ENCODE results near the gene NCR2. TPM values are rescaled to one million over a fixed set of nuclear protein-coding genes. Genes with fewer than 3 reads are reported as not detected.

The NCR2 gene
- total RNA-seq, 1 donor from 2014 or later, result not detected

DNA sequence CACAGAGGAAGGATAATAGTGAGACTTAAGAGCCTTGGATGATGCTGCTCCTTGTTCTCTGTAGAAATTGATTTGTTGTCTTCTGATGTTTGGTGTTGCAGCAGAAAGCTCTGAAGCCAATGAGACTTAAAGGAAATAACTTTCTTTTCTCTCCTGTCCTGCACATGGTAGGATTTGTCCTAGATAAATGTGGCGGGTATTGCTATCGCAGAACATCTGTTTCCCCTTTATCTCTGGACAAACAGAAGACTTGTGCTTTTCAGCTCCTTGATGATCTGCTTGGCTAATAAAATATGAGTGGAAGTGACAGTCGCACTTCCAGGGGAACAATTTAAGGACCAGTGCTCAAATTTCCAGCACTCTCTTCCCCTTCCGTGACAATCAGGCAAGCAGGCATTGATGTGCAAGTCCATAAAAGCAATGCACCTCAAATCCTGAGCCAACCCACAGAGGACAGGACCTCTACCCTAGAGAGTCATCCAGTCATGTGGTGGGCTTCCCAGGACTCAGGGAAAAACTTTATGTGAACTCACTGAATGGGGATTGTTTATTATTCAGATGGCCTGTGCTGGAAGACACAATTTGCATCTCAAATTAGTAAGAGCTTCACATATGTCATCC, 9.9 kb upstream of the NCR2 start:
- no peak for DNase-seq (ENCODE audit: low spot score)
- intact Hi-C loops (cut with DNase I), result no loop called here
- ATAC-seq, result no peak

DNA sequence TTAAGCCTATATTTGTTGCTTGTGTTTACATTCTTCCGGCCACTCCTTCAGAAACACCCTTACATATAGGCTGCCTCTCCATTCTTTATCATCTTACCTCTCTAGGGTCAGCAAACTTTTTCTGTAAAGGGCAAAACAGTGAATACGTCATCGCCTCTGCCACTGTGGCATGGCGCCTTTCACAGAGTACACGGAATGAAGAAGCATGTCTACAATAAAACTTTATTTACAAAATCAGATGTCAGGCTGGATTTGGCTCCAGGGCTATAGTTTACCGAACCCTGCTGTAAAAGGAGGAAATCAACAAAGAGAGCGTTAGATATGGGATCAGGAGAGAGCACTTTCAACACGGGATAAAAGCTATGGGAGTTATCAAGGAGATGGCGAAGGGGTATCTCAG, 9.3 kb upstream of the NCR2 start:
- intact Hi-C loops (cut with DNase I), result no loop called here
- DNase-seq (ENCODE audit: low spot score), result no peak
- no peak for ATAC-seq

DNA sequence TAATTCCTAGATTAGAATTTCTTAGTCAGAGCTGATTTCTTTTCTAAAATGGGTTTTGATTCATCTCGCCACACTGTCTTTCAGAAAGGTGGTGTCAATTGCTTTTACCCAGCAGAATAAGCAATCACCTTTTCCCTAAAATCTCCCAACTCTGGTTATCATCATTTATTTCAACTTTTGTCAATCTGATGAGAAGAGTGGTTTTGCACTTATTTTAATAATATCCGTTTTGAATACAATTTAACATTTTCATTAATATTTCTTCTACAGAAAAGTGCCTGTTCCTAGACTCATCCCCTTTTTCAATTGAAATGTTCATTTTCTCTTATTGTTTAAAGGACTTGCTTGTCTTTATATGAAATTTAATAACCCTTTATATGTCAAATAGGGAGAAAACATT, 8.2 kb upstream of the NCR2 start:
- intact Hi-C loops (cut with DNase I), result no loop called here
- ATAC-seq, result no peak
- DNase-seq (ENCODE audit: low spot score), result no peak

DNA sequence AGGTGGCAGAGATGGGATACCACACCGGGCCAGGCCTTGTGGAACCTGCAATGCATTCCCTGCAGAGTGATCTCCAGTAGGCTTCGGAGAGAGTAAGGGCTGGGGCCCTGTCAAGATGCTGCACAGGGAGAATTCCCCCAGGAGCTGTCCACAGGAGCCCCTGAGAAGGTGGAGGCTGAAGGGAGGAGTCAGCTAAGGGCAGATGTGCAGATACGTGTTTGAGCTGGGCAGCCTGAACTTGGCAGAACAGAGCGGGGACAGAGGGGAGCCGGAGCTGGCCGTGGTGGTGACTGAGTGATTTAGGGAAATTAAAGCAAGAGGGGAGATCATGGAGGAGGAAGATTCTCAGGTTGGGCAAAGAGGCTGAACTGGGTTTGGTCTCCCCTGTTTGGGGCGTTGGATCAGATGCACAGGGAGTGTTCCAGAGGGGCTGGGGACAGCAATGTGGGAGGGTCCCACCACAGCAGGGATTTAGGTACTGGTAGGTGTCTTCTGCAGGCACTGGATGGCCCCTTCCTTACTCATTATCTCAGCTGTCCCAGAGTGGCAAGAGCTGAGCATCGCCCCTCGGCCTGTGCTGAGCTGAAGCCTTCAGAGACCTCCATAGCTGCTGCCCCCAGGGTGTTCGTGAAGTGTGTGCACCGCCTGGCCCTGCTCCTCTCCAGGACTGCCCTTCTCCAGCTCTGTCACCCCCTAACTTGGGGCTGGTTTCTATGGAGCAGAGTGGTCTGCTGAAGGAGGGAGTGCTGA, 3.8 kb upstream of the NCR2 start:
- intact Hi-C loops (cut with DNase I), result no loop called here
- ATAC-seq (no peak), DNase-seq (ENCODE audit: low spot score) (no peak)

DNA sequence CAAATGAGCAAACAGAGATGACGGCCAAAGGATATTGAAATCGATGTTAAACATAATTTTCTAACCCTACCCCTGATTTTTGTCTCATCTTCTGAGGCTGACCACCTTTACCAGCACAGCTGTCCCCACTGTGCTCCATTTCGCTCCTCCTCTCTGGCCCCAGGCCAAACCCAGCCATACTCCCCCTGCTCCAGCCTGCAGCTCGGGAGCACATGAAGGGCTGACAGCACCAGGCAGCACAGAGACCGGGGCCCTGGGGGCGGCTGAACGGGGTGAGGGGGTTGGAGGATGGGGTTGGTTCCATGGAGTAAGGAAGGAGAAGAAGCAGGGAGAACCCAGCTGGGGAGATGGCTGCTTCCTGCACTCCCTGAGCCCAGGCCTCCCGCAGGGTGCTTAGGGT, 3.2 kb upstream of the NCR2 start:
- intact Hi-C loops (cut with DNase I), result no loop called here
- ATAC-seq (no peak), DNase-seq (ENCODE audit: low spot score) (no peak)

DNA sequence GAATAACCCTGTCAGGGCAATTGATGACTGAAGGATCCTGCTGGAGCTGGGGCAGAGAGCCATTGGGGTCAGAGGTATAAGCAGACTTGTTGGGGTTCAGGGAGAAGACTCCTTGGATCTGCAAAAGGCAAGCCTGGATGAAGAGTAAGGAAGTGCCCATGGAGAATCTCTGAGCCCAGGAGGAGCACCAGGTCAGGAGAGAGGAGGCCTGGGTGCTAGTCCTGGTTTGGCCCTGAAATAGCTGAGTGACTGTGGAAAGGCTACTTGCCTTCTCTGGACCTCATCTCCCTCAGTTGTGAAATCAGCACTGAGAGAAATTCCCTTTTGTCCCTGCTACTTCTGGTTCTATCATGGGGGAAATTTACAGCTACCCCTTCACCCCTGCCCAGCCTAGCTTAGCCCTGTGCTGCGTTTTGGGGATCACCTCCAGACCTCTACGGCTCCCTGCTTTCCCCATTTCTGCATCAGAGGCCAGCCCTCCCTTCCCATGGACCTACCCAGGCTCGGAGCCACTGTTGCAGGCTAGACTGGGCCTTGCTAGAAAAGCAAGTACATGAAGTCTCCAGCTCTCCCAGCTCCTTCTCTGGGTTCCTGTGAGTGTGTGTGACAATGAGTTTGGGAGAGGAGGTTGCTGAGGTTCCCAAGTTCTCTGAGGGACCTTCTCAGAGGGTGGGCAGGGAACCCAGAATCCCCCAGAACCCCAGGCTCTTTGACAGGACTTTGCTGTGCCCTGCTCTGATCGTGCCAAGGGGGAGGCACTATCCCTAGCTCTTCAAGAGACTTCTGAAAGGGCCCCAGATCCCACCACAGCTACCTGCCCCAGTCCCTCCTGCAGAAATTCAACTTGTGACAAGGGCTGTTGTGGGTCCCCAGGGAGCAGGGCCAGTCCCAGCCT, 2.3 kb upstream of the NCR2 start:
- no peak for DNase-seq (ENCODE audit: low spot score)
- intact Hi-C loops (cut with DNase I), result no loop called here
- ATAC-seq, result no peak

DNA sequence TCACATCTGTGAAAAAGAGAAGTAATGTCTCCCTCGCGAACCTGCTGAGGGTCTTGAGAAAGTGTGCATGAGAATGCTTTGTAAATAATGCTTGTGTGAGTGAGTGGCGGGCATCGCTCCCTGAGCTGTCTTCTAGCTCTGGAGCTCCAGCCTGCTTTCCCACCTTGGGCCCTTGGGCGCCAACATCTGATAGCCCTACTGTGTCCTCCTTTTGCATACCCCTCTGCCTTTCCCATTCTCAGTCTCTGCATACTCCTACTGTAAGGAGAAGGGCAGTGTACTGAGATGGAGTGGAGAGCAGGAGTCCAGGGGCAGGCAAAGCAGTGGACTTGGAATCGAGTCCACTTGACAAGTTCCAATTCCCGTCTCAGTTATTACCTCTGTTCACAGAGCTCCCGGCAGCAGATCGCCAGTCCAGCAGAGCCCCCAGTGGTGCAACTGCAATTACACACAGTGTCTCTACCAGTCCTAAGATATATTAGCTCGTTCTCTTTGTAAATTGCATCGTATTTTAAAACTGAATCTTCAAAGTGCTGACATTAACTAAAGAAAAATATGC, 847 bp upstream of the NCR2 start:
- intact Hi-C loops (cut with DNase I), result no loop called here
- DNase-seq (ENCODE audit: low spot score), result no peak
- no peak for ATAC-seq

DNA sequence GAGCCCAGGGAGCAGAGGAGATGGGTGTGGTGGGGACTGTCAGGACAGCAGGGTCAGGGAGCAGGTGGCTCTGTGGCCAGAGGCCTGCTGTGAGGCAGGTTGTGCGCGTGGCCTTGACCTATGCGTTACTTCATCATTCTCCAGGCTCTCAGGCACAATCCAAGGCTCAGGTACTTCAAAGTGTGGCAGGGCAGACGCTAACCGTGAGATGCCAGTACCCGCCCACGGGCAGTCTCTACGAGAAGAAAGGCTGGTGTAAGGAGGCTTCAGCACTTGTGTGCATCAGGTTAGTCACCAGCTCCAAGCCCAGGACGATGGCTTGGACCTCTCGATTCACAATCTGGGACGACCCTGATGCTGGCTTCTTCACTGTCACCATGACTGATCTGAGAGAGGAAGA, 535 bp downstream of the NCR2 start:
- intact Hi-C loops (cut with DNase I), result no loop called here
- DNase-seq (ENCODE audit: low spot score), result no peak
- no peak for ATAC-seq

DNA sequence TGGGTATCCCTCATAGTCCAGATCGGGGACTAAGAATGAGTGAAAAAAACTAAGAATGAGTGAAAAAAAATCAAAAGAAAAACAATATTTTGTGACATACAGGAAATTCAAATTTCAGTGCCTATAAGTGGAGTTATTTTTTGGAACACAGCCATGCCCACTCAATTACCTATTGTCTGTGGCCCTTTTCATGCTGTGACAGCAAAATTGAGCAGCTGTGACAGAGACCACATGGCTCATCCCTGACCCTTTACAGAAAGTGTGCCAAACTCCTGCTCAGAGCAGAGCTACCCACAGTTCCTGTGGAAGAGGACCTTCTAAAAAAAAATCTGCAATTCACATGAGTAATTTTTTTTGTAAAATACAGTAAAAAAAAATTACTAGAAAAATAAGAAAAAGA, 1.4 kb downstream of the NCR2 start:
- intact Hi-C loops (cut with DNase I), result no loop called here
- DNase-seq (ENCODE audit: low spot score) (no peak), ATAC-seq (no peak)

DNA sequence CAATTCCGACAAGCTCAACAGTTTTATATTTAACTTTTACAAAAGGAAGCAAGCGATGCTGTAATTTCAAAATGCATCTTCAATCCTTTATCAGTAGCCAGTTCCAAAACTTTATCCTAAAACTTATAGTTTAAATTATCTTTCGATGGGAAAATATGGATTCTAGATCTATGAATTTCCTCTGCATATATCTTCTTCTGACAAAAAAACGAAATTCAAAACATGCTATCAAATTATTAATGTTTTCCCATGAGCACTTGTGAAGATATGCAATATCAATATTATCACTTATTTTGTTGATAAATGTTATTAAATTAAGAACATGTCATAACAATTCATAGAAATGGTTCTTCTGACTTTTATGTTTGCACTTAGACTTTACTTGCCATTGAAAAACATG, 2.3 kb downstream of the NCR2 start:
- intact Hi-C loops (cut with DNase I), result no loop called here
- no peak for ATAC-seq
- no peak for DNase-seq (ENCODE audit: low spot score)

DNA sequence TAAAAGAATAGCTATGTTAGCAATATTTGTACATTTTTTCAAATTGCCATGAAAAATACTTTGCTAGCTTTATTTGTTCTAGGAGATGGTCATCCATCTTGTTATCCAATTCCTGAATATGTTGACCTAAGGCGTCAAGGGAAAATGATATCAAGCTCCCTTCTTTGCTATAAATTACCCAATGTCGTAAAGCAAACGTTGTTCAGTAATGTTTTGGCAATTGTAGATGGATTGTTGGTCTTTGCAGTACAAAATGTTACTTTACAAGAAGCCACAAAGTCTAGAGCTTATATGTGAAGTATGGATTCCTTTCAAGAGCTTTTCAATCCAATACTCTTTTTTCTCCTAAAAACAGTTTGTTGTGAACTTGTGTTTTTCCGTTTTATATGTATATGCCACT, 3.3 kb downstream of the NCR2 start:
- no peak for DNase-seq (ENCODE audit: low spot score)
- ATAC-seq, result no peak
- intact Hi-C loops (cut with DNase I), result no loop called here

DNA sequence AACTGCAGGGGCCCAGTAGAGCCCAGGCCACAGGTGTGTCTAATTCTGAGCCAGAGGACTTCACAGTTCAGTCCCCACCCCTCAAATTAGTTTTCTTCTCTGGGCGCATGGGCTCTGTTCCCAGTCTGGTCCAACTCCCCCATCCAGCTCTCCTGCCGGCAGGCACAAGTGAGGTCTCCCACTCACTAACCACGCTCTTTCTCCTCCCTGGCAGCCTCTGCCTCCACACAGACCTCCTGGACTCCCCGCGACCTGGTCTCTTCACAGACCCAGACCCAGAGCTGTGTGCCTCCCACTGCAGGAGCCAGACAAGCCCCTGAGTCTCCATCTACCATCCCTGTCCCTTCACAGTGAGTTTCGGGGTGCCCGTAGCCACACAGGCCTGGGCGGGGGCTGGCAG, 6.2 kb downstream of the NCR2 start:
- DNase-seq (ENCODE audit: low spot score) (no peak), ATAC-seq (no peak)
- intact Hi-C loops (cut with DNase I), result no loop called here

DNA sequence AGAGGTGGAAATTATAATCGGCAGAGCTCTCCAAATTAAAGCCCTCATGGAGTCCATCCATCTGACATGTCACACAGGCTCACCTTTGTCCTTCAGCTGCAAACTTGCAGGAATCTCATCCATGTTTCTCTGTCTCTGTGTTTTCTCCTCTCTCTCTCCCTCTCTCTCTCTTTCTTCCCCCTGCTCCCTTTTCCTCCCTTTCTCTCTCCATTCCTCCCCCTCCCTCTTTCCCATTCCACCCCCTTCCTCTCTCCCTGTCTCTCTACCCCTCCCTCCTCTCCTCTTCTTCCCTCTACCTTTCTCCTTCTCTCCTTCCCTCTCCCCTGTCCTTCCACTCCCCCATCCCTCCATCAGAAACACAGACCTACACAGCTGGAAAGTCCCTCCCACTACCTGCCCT, 6.8 kb downstream of the NCR2 start:
- no peak for DNase-seq (ENCODE audit: low spot score)
- intact Hi-C loops (cut with DNase I), result no loop called here
- ATAC-seq, result no peak

DNA sequence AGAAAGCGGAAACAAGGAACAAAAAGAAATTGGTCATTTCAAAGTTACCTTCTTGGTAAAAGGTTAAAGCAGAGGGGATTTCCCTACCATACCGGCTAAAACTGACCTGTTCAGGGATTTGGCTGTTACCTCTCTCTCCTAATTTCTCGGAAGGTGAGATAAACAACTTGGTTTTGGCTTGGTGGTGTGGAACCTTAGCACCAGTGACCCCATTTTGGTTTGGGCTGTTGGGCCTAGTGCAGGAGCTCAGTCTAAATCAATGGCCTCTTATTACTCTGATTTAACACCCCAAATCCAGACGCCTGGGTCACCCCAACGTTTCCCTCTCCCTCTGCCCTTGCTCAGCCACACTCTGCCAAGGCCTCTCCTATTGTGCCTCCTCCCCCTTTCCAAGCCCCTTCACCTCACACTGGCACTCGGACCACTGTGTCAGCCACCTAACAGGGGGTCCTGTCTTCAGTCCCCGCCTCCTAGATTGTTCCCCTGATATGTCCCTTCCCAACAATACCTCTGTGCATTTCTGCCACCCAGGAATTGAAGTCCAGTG, 8.3 kb downstream of the NCR2 start:
- intact Hi-C loops (cut with DNase I), result no loop called here
- DNase-seq (ENCODE audit: low spot score) (no peak), ATAC-seq (no peak)

DNA sequence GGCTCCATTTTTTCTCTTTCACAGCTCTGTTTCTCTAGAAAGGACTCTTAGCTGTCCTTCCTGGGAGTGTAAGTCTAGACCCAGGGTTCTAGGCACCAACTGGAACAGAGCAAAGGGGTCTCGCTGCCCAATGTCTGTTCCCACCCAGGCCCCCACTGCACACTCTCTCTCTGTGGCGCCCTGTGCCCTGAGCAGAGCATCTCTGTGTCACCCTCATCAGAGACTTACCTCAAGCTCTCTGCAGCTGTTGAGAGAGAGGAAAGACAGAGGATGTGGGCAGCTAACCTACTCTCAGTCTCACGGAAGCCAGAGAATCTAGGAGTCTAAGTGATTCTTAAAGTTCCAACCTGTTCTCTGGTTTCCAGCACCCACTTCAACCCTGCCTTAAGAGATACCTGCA, 9.5 kb downstream of the NCR2 start:
- intact Hi-C loops (cut with DNase I), result no loop called here
- no peak for DNase-seq (ENCODE audit: low spot score)
- no peak for ATAC-seq

DNA sequence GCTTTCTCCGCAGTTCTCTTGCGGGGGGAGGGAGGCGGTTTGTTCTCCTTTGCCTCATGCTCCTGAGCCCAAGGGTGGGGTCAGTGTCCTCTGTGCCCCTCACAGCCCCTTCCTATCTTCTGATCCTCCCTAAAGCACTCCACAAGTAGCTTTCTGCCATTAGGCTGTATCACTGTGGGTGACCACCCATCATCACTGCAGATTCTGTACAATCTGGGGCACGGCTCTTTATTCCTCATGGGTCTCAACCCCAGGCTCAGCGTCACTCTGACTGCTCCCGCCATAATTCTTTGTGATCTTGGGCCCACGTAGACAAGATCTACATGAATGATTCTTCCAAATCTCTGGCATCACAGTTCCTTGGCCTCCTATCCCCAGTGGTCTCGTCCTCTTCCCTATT, 10.5 kb downstream of the NCR2 start:
- intact Hi-C loops (cut with DNase I), result no loop called here
- DNase-seq (ENCODE audit: low spot score) (no peak), ATAC-seq (no peak)

DNA sequence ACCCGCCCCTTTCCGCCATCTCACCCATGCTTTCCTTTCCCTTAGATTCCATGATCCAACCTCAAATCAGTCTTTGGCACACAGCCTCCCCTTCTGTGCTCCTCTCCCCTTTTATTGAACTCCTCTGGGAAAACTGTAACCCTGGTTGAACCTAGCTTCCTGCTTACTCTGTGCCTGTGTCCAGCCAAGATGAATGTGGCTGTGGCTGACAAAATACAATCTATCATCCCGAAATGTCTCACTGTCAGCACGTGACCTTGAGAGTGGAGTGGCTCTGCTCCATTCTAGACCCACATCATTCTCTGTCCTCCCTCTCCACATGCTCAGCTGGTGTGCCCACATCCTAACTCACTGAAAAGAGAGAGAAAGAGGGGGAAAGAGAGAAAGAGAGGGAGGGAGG, 11.0 kb downstream of the NCR2 start:
- ATAC-seq (no peak), DNase-seq (ENCODE audit: low spot score) (no peak)
- intact Hi-C loops (cut with DNase I), result no loop called here

DNA sequence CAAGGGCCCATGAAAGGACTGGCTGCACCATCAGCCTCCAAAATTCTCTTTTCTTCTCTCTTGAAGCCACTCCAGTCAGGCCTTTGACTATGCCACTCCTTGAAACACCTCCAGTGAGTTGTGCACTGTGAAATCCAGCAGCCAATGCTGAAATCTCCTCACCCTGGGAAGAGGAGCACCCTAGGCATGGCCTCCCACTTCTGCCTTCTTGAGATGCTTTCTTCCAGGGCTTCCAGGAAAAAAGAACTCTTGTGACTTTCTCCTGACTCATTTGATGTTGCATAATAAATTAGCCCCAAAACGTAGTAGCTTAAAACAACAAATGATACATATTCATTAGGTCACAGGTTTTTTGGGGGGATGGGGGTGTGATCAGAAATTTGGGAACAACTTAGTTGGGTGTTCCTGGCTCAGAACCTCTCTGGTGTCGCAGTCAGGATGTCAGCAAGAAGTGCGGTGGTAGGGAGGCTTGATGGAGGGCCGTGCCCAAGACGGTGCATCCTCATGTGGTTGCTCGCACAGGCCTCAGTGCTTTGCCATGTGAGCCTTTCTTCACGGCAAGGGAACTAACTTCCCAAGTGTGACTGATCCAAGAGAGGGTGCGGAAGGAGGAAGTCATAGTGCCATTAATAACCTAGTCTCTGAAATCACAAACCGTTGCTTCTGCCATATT, 12.1 kb downstream of the NCR2 start:
- DNase-seq (ENCODE audit: low spot score), result no peak
- ATAC-seq, result no peak
- intact Hi-C loops (cut with DNase I), result no loop called here

DNA sequence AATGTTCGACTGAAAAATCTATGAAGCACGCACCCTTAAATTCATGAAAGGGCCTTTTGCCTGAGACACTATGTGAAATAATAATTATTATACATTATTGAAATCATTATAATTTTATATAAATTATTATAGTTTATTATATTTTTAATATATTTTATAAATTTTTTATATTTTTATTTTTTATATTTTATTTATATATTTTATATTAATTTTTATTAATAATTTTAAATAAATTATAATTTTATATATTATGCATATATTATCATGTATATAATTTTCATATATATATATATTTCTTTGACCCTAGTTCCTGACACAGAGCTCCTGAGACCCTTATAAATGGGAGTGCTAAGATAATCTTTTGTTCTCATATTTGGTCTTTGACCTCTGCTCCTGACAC, 13.5 kb downstream of the NCR2 start:
- ATAC-seq (no peak), DNase-seq (ENCODE audit: low spot score) (no peak)
- intact Hi-C loops (cut with DNase I), result no loop called here
